KBM-7 (cell line): ENCODE data around the gene ZNF438.
"Not testable (repeated sequence)": the region's sequence is repeated elsewhere in the genome, so short reads cannot be mapped to it uniquely, and the experiment has no call there.

Experiments
- DNase-seq: peaks from one replicate; pipeline ENCODE4 v3.0.0-alpha.2; 2015
- in situ Hi-C: fragments of 300-500 bp; cut with MboI; formaldehyde crosslinking; loops from 2 replicates; pipeline ENCODE4 v1.14.3; 2020; ENCODE audit warnings: low sequenced_read_pairs, low pct_unique_long_range_greater_than_20kb, mixed read lengths

The ZNF438 gene

DNA sequence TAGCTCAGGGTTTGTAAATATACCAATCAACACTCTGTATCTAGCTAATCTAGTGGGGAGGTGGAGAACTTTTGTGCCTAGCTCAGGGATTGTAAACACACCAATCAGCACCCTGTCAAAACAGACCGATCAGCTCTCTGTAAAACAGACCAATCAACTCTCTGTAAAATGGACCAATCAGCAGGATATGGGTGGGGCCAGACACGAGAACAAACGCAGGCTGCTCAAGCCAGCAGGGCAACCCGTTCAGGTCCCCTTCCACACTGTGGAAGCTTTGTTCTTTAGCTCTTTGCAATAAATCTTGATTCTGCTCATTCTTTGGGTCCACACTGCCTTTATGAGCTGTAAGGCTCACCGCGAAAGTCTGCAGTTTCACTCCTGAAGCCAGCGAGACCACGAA is 25.0 kb upstream of the ZNF438 start:
- DNase-seq, in situ Hi-C loops: not testable (repeated sequence)

- DNase-seq, result no peak
- in situ Hi-C loops, result no loop called here
Observed at GRCh38 chr10:31055573-31056251, 24.0 kb upstream of the ZNF438 start.

- DNase-seq, result no peak
- in situ Hi-C loops, result no loop called here
Observed at GRCh38 chr10:31051703-31052102, 20.0 kb upstream of the ZNF438 start.

GRCh38 chr10:31042670-31043069 is 11.0 kb upstream of the ZNF438 start:
- DNase-seq, result no peak
- in situ Hi-C loops, result no loop called here

DNA sequence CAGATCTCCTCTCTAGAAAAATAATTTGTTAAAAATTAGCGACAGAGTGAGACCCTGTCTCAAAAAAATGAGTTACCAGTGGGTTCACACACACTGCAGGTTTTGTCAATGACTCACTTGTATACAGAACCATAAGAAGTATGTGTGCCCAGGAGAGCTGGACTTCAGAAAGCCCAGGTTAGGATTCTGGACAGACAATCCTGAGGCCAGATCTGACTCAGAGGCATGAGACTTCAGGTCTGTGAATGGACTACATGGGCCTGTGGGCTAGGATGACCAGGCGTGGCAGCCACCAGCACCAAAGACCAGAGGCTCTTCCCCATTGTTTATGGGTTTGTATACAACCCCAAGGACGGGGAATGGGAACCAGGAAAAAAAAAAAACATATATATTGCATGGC is 9.3 kb upstream of the ZNF438 start:
- in situ Hi-C loops, result no loop called here
- no peak for DNase-seq

DNA sequence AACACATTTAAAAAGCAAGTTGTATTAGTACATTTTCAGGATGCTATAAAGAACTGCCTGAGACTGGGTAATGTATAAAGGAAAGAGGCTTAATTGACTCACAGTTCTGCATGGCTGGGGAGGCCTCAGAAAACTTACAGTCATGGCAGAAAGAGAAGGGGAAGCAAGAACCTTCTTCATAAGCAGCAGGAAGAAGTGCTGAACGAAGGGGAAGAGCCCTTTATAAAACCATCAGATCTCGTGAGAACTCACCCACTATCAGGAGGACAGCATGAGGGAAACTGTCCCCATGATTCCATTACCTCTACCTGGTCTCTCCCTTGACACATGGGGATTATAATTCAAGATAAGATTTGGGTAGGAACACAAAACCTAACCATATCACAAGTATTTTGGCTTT is 7.3 kb upstream of the ZNF438 start:
- DNase-seq, result peak; percentile 76
- in situ Hi-C loops, result not testable (repeated sequence)

- DNase-seq, result peak; percentile 40
- in situ Hi-C loops, result no loop called here
Observed at GRCh38 chr10:31037749-31038148, 6.1 kb upstream of the ZNF438 start.

DNA sequence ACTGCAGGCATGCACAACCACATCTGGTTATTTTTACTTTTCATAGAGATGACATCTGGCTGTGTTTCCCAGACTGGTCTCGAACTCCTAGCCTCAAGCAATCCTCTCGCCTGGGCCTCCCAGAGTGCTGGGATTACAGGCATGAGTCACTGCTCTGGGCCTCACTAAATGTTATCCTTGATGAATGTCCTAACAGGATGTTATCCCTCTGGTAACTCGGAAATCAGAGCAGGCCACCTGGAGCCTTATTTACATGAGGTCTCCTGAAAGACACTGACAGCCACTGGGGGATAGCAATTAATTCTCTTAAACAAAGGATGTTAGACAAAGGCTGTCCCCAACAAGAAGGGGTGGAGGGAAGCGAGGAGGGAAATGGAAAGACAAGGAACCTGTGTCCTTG is 4.5 kb upstream of the ZNF438 start:
- in situ Hi-C loops, result no loop called here
- DNase-seq, result no peak

- in situ Hi-C loops, result no loop called here
Observed at GRCh38 chr10:31035266-31035798, 3.7 kb upstream of the ZNF438 start.

GRCh38 chr10:31034098-31034909 is 2.6 kb upstream of the ZNF438 start:
- in situ Hi-C loops, result no loop called here
- DNase-seq, result no peak

More at GRCh38 chr10:31035266-31035798, 3.7 kb upstream of the ZNF438 start:
- DNase-seq, result no peak

DNA sequence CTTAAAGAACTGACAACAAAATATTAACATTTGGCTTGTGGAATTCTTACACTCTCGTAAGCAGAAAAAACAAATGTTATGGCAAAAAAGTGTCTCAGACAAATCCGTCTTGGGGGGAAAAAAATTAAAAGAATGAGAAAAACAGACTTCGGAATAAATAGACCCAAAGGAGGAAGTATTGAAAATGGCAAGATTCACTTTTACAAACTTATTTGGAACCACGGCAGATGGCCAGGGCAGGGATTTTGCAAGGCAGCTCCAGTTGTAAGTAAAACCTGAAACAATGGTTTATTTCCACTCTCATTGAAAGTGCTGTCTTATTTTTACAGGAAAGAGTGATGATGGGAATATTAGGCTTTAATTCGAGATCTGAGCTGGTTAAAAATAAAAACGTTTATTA is 1.5 kb upstream of the ZNF438 start:
- no peak for DNase-seq
- in situ Hi-C loops, result no loop called here

DNA sequence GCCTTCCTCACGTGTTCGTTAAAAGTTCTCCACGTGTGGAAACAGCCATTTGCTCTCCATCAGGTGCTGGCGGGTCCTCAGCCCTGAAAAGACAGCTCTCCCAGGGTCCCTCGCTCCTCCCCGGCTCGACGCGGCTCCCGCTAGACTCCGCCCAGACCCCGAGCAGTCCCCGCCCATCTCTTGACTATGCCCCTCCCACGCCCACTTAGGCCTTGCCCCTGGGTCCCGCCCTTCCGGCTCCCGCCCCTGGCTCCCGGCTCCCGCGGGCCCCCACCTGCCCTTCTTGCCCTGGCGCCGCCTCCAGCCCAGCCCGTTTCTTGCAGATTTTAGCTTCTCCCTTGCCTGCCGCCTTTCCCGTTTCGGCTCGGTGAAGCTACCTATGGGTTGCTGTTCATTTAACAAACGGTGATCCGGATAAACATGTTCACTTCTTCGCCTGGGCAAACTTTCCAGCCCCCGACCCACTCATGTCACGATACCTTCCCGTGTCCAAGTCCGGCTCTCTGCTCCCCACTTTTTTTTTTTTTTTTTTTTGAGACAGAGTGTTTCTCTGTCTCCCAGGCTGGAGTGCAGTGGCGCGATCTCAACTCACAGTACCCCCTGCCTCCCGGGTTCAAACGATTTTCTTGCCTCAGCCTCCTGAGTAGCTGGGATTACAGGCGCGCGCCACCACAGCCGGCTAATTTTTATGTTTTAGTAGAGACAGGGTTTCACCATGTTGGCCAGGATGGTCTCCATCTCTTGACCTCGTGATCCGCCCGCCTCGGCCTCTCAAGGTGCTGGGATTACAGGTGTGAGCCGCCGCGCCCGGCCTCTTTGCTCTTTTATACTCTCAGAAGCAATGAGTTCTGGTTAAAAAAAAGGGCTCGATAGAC is 830 bp upstream of the ZNF438 start:
- in situ Hi-C loops, result no loop called here
- DNase-seq, result peak; percentile 91

- in situ Hi-C loops, result no loop called here
- no peak for DNase-seq
Observed at GRCh38 chr10:31031205-31031557, 484 bp downstream of the ZNF438 start.

DNA sequence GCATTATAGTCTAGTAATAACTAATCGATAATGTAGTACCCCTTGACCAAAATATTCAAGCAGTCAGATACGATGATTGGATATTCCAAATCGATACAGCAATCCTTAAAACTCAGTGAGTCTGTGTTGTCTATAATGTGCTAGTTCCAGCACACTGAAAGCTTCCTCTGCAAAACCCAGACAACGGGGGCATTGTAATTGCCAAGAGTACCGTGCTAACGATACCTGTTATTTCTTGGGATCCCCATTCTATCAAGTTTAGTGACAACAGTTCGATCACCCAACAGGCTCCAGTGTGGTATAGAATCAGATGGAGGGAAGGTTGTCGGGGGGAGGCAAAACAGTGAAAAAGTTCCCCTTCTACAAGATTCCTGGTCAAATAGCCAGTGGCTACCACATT is 865 bp downstream of the ZNF438 start:
- no peak for DNase-seq
- in situ Hi-C loops, result no loop called here

DNA sequence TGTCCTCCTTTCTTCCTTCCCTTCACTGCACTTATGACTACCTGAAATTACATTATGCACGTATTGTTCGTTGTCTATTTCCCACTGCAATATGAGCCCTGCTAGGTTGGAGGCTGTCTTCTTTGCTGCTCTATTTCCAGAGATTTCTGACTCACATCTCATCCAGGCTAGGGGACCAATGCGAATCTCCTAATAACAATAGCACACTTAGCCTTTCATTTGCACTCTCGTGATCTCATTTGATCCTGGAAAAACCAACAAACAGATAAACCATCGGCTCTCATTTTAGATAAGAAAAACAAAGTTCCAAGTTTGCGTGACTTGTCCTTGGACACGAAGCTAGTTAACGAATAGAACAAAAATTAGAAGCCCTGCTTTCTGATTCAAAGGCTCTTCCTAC is 1.4 kb downstream of the ZNF438 start:
- in situ Hi-C loops, result no loop called here
- no peak for DNase-seq

DNA sequence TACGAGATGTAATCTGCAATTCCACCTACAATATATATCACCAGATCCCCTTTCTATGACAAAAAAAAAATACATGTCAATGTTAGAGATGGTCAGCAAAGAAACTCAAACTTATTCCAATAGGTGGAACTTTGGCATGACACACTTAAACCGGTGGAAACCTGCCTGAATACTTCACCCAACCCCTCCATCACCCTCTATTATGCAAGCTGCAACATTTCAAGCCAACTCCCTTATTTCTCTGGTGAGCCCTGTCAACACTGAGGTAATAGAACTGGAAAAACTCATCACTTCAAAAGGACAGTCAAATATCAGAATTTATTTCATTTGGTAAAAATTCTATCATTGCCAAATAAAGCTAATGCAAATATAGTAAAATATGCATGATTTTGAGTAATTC is 3.6 kb downstream of the ZNF438 start:
- in situ Hi-C loops, result no loop called here

GRCh38 chr10:31026279-31026678 is 5.4 kb downstream of the ZNF438 start:
- in situ Hi-C loops, DNase-seq: not testable (repeated sequence)

More for the DNA sequence above, 3.6 kb downstream of the ZNF438 start:
- no peak for DNase-seq

DNA sequence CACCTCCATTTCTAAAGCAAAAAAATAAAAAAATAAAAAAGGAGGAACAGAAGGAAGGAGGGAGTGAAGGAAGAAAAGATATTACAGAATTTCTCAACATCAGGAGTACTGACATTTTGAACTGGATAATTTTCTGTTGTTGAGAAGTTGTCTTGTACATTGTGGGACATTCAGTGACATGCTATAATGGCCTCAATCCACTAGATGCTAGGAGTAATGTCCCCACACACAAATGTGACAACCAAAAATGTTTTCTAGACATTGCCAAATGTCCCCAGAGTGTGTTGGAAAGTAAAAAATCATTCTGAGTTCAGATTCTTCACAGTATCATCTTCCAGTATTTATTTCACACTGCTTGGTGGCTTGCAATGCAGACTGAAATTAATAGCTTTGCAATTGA is 6.5 kb downstream of the ZNF438 start:
- in situ Hi-C loops, result no loop called here
- no peak for DNase-seq

DNA sequence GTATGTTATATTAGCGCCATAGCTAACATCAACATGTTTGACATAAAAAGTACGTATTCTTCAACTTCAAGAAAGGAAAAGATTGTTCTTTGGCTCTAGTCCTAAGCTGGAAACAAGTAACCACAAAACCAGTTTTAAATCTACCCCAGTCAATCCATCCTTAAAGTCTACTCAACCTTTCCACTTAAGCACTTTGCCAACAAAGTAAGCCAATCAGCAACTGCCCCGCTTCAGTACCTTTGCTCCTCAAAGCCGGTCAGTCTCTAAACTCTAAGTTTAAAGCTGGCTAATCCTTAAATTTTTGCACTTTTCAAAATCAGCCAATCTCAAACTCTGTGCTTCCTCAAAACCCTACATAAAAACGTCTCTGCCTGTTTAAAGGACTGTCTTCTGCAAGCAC is 8.1 kb downstream of the ZNF438 start:
- in situ Hi-C loops, result no loop called here
- DNase-seq, result no peak

DNA sequence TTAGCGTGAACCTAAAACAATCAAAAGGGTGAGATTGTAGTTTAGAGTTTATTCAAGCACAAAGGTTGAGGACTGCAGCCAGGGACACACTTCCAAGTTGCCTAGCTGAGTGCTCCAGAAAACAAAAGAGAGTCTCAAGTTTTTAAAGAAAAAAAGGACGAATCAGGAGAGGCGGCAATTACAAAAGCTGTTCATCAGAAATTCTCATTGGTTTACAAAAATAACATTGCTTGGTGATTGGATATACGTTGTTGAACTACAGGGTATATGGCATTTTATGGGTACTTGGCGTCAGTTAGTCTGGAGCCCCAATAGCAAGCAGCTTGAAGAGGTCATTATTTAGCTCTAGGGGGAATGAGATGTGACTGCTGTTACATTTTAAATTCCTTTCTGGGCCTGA is 11.5 kb downstream of the ZNF438 start:
- in situ Hi-C loops, result no loop called here
- no peak for DNase-seq
